NCI-H526 treated with DMSO at 0.1 percent for 48 hours (cell line): ENCODE data around the gene PF4V1.
"Not testable (repeated sequence)": the region's sequence is repeated elsewhere in the genome, so short reads cannot be mapped to it uniquely, and the experiment has no call there.

ENCODE experiments used
- DNase-seq: peaks from one replicate; lab custom pipeline; 2025; lab: John Stamatoyannopoulos, UW

PF4V1 gene

DNA sequence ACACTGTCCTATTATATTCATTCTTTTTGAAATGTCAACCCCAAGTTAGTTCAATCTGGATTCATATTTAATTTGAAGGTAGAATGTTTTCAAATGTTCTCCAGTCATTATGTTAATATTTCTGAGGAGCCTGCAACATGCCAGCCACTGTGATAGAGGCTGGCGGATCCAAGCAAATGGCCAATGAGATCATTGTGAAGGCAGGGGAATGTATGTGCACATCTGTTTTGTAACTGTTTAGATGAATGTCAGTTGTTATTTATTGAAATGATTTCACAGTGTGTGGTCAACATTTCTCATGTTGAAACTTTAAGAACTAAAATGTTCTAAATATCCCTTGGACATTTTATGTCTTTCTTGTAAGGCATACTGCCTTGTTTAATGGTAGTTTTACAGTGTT is 17.7 kb downstream of the PF4V1 start:
- DNase-seq: no peak

DNA sequence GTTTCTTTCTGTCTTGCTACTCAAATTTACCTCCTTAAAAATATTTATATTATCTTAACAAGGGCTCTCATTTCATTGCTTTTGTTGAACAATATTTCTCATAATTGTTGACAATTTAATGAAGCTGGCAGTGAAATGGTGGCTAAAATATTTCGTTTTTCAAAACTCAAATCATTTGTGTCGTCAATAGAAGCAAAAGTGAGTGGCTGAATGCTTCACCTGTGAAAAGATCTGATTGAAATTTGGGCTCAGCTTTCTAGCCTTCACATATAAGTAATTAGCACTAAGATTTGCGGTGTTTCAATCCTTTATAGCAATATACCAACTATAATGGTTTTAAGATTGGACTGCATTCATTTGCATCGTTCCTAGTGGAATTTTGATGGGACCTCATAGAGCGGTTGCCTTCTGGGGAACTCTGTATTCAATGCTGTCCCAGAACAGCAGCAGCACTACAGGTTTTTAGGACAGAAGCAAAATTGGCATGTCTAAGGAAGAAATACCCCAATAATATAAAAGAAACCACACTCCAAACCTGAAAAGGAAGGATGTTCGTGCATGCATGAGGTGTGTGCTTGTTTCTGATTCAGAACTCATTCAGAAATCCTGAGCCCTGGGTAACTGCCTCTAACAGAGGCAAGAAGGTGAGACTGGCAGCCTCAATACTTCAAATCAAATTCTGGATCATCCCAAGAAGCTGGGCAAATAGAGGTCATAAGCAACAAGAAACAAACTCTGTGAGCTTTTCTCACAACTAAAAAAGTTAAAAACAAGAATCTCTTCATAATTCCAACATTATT is 18.6 kb downstream of the PF4V1 start:
- DNase-seq: no peak

DNA sequence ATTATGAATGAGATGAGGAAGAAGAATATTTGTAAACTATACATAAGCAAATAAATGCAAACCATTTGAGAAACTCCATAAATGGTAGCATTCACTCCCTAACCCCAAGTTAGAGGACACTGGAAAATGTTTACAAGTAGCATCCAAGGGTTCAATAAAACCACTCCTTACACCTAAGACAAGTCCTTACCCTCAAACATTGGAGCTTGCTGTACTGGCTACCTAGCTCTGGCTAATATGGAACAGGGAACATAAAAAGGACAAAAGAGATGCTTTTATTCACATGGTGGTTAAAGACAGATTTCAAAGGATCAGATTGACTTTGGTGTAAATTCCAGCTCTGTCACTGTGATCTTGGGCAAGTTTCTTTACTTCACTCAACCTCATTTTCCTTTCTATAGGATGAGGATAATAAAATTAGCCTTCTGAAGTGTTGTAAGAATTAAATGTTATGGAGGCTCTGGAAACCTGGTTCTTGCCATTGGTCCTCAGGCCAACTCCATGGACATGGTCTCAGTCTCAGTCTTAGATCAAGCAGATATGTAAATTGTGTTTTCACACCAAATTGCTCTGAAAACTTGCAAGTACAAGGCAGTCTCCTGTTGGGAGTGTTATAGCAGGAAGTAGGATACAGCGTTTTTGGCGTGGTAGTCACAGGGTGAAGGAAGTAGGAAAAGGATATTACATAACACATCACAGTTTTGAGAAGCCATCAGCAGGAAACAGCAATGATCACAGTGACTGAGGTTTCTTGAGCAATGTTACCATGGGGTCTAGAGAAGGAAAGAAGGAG is 19.4 kb downstream of the PF4V1 start:
- DNase-seq: no peak

DNA sequence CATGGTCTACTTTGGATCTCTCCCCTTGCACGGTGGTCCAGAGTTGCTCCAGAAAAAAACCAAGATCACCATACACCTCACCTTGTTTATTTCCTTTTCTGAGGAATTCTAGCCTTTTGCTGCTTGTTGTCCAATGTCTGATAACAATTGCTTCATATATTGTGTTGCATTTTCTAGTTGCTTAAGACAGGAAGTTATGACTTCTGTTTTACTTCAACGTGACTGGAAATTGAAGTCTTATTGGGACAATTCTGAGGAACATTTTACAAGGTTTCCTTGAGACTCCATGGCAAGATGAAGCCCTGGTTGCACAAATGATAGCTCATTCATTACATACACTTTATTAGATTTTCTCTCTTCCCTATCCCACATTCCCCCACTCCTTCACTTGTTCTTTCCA is 21.3 kb downstream of the PF4V1 start:
- no peak for DNase-seq

DNA sequence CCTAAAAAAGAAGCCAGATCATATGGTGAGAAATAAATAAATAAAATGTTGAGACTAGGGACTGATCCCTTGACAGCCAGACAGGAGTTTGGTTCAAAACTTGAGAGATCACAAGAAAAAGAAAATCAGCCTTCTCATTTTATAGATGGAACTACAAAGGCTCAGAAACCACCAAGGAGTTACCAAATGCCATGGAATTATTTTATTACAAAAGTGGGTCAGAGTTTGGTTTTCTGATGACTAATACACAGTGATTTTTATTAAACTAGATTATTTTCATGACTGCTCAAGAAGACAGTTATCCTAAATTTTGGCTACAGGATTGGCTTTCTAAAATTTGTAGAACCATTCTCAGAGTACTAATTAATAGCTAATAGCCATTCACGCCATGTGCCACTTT is 22.3 kb downstream of the PF4V1 start:
- DNase-seq: no peak

DNA sequence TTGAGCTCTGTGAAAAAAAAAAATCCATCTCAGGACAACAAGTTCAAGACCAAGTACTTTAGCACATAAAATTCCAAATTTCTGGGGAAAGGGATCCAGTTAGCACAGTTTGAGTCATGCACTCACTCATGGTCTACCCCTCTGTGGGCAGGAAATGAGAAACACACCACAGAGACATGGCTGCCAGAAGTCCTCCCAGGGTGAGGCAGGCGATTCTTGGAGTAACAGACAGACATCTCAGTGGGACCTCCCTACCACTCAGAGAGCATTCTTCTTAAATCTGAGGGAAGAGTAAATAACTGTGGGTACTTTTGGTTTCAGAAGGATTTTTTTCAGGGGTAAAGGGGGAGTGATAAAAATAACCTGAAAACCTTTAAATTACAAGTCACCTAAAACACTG is 30.2 kb downstream of the PF4V1 start:
- DNase-seq: no peak

DNA sequence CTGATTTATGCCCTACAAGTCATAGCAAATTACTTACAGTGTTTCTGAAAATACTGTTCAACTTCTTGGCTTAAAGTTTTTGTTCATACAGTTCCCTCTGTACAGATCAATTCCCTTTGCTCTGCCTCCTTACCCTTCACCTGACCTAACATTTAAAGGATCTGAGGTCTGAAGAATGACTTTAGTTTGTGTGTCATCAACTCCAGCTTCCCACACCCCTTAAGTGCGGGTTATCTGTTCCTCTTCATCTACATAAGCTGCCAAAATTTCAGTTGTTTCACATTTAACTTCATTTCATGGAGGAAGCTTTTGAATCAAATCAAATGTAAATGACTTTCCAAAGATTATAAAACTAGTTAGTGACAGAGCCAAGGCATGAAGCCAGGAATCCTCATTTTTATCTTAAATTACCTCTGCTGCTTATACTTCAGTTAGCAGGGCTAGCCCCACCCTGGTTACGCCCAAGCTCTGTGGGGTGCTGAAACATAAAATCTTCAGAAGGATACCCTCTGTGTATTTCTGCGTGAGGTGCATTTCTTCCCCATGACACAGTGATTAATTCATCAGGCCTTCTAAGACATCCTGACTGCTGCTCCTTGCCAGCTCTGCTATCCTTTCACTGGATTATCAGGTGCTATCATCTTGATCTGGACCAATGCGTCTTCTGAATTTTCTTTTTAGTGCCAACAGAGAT is 32.6 kb downstream of the PF4V1 start:
- DNase-seq: no peak

DNA sequence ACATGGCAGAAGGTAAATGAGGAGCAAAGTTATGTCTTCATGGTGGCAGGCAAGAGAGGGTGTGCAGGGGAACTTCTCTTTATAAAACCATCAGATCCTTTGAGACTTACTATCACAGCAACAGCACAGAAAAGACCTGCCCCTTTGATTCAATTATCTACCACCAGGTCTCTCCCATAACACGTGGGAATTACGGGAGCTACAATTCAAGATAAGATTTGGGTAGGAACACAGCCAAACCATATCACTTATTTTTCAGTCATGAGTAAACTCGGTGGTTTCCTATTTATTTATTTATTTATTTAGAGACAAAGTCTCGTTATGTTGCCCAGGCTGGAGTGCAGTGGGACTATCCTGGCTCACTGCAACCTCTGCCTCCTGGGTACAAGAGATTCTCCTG is 38.2 kb downstream of the PF4V1 start:
- DNase-seq: no peak

DNA sequence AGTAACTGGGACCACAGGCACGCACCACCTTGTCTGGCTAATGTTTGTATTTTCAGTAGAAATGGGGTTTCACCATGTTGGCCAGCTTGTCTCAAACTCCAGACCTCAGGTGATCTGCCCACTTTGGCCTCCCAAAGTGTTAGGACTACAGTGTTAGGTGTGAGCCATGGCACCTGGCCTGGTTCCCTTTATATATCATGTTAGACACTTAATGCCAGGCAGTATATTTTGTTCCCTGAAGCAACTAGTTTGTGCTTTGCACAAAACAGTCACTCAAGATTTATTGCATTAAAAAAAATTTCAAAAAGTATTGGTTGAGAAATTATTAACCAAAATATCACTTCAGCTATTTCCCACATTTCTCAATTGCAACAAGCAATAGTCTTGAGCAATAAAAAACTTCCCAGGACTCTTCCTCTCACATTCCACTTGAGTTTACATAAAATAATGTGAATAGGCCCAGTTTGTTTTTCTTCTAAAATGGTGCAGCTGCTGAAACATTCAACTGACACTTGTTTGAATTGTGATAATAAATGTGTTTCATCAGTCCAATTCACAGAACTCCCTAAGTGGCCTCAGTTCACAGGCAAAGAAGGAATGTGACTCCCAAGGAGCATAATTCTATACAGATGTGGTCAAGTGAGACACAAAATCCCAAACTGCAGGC is 38.8 kb downstream of the PF4V1 start:
- no peak for DNase-seq

DNA sequence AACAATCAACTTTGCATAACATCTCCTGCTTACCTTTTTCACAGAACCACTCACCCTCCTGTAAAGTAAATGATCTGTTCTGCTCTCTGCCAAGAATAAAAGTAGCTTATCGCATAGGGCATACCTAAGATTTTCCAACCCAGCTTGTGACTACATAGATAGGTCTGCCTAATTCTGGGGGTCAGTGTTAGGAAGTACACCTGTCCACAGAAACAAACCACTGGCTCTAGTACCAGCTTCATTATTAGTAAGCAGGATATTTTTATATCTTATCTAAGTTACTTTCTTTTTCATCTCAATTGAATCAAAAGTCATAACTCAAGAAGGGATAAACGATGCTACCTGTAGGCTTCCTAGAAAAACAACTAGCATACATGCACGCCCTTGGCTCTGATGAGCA is 39.9 kb downstream of the PF4V1 start:
- no peak for DNase-seq

DNA sequence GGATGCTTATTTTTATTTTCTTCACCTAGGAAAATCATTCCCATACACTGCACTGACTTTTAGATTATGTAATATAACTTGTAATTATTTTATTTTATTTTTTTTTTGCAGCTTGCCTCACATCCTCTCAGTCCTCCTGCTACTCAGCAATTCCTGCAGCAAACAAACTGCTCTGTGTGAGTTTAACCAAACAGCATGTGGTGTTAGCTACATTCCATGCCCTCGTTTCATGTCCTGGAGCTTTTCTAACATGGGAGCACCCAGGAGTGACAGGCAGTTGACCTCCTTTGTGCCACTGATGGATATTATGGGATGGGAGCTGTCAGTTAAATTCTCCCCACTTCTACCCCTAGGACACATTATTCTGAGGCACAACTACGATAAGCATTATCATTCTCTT is 40.9 kb downstream of the PF4V1 start:
- no peak for DNase-seq

DNA sequence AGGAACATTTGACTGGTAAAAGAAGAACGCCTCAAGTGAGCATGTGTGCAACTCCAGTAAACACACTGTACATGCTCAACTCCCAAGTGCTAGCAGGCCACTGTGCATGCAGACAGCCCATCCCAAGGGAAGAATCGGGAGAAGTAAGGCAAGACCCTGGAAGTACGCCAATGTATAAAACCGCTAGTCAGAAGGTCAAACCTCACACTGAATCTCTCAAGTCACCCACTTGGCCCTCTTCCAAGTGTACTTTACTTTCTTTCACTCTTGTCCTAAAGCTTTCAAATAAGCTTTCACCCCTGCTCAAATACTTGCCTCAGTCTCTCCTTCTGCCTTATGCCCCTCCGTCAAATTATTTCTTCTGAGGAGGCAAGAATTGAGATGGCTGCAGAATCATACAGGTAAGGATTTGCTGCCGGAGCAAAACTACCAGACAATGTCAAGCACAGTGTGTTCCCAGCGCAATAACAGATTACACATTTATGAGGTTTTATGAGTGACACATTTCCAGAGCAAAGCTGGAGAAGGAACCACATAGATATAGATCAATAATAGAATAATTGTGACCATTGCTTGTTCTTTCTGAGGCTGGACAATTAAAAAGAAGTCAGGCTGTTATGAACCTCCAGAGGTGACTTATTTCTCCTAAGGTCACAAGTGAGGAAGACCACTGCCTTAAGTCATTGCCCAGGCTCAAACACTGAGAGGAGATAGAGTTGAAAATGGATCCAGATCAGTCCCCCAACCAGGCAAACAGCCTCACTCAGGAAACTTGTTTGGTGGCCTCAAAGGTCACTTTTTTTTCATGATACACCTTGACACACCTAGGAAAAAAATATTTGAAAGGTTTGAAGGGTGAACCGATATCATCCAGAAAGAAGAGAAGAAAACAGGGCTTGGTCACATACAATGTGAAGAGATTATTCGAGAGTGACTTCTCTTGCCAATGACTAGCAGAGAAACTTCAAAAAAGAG is 42.4 kb downstream of the PF4V1 start:
- no peak for DNase-seq

DNA sequence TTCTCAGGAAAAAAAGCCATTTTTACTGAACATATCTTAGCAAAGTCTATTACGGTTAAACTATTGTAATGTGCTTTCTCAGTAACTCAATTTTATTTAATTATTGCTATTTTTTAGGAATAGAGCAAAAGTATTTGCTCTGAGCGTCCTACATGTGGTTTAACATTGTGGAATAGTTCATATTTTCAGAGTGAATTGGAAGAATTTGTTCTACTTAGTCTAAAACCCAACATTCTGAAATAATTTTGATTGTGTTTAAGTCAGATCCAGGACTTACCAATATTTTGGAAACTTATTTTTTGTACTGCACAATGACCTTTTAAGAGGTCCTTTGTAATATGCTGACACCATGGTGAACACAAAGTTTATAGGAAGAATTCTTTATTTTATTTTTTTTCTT is 43.3 kb downstream of the PF4V1 start:
- no peak for DNase-seq

DNA sequence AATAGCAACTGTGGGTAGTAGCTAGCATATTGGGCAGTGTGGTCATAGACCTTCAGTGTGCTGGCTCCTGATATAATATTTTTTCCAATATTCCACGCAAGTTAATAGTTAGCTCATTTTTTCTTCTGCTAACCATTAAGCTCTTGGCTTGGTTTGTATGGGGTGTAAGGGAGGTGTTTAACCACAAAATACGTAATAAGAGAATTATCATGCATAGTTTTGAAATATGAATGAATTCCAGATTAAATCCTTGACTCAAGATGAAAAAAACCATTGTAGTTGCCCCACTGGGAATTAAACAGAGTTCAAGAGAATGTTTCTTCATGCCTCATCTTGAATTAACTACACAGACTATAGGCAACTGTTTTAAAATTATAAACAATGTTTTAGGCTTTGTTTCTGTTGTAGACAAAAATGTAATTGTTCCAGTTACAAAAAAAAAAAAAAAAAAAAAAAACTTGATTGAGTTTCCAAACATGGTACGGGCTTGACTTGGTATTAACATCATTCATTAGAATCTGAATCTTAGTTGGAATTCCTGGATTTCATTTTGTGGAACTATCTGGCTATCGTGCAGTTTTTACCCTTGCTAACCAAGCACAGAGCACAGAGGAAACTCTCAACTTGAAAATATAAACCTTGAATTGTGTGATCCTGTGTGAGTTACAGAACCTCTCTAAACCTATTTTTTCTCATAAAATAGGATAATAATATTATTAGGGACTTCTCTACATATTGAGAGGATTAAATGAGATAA is 44.5 kb downstream of the PF4V1 start:
- no peak for DNase-seq

DNA sequence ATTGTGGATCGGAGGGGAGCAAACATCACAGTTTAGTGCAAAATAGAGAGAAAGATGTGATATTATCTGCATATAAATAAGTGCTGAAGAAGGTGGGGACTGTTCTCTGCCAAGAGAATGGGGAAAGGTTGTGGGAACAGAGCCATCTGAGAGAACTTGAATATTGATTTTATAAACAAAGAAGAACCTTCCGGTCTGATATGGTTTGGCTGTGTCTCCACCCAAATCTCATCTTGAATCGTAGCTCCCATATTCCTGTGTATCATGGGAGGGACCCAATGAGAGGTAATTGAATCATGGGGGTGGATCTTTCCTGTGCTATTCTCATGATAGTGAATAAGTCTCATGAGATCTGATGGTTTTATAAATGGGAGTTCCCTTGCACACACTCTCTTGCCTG is 46.2 kb downstream of the PF4V1 start:
- not testable (repeated sequence) for DNase-seq

DNA sequence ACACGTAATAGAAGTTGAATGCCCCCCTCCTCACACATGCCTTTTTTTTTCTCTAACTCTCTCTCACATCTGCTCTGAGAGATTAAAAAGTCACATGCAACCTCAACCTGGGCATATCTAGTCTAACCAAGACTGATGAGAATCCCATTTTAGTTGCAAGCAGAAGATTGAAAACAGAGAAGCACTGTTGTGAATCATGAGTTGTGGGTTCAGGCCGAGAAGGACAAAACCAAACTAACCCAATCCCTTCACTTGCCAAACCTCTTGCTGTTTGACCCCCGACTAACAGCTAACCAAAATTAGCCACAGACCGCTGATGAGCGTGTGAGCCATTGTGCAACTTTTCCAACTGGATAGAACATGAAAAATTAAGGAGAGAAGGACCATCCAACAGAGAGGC is 47.9 kb downstream of the PF4V1 start:
- no peak for DNase-seq

DNA sequence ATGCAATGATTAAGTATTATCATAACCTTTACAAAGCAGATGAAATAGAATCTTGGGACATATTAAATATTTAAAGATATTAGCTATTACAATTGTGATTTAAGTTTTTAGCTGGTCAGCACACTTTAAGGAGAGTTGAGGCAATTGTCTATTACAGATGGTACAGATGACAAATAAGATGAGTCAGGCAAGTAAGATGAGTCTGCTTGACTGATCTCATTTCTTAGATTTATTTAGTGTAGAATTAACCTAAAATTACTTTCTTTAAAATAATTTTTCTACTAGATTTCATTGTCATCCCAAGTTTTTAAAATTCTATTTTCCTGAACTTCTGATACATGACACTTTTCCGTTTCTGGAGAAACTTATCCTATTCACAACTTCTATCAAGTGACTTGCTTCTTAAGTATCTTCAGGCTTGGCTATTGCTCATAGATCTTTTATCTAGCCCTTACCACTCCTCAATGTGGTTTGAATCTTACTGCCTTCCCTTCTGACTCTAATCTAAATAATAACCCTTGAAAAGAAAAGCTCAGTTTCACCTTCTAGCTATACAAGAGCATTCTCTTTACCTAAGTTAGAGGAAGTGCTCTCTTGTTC is 49.0 kb downstream of the PF4V1 start:
- DNase-seq: no peak

DNA sequence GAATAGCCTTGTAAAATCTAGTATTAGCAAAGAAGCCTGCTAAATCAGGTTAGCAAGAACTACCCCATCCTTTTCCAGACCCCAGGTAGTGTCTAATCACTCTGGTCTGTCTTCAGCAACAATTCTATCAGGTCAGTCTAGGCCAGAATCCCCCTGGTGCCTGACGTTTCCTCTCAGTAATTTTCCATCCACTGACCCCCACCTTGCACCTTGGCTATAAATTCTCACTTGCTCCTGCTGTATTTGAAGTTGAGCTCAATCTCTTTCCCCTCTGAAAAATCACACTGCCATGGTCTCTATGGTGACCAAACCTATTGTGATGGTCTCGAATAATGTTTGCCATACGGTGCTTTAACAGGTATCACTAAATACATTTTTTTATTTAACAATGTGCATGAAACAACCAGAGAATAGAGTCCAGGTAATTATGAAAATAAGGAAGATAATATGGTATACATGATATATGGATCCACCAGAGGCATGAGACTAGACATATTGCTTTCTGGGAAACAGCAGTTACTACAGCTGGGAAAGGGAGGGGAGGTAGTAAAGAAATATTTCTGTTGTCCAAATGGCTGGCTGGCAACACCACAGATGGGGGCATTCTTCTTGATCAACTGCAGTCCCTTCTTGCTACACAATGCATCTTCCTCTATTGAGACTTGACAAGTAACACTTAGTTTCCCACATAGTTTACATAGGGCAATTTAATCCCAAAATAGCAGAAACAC is 49.9 kb downstream of the PF4V1 start:
- no peak for DNase-seq
